ENCODE measurements around the gene SLC39A11. TPM values are rescaled to one million over a fixed set of nuclear protein-coding genes. Genes with fewer than 3 reads are reported as not detected.
A peak's percentile ranks its signal among the peaks of the same experiment; 100 is the strongest.

SLC39A11 gene
- total and polyA plus RNA-seq, 2 of the 13 experiments (the other 11 are each of a cell fraction or from before 2014, with no cell fraction given), result 17.2 to 31.5 TPM

- TF ChIP-seq ZBTB40 (IDR thresholded peaks at IDR 0.05), result no peak
- TF ChIP-seq ZBTB40 (CRISPR knock-in tag; IDR thresholded peaks at IDR 0.05), result no peak
- TF ChIP-seq ZNF75D (CRISPR knock-in tag; IDR thresholded peaks at IDR 0.05; ENCODE audit: borderline replicate concordance), result no peak
- TF ChIP-seq ATF5 (CRISPR knock-in tag; IDR thresholded peaks at IDR 0.05; ENCODE audit: low read depth), result no peak
- TF ChIP-seq NCOA1 (CRISPR knock-in tag; IDR thresholded peaks at IDR 0.05), result no peak
- no peak for TF ChIP-seq STAT5B (CRISPR knock-in tag; IDR thresholded peaks at IDR 0.05)
- TF ChIP-seq ZMYM2 (CRISPR knock-in tag; IDR thresholded peaks at IDR 0.05), result peak; percentile 83
- TF ChIP-seq SKI (IDR thresholded peaks at IDR 0.05; ENCODE audit: partially characterized antibody), result peak; percentile 29
- no peak for TF ChIP-seq U2AF2 (IDR thresholded peaks at IDR 0.05; ENCODE audit: low read depth, low read length)
- TF ChIP-seq HMGXB3 (CRISPR knock-in tag; IDR thresholded peaks at IDR 0.05; ENCODE audit: borderline replicate concordance), result no peak
- TF ChIP-seq NFYC (CRISPR knock-in tag; IDR thresholded peaks at IDR 0.05), result no peak
- TF ChIP-seq ZFAT (CRISPR knock-in tag; conservative IDR thresholded peaks at IDR 0.05), result no peak
- no peak for TF ChIP-seq ZNF589 (CRISPR knock-in tag; conservative IDR thresholded peaks at IDR 0.05)
- no peak for TF ChIP-seq TIGD3 (CRISPR knock-in tag; IDR thresholded peaks at IDR 0.05; ENCODE audit: borderline replicate concordance)
Measured at GRCh38 chr17:72788950-72789585, 303.4 kb downstream of the SLC39A11 start (continued).

Measured in HepG2 (cell line).